HG02642 (cell line): ENCODE measurements around the gene DNAJB13.
"Not testable (repeated sequence)": the region's sequence is repeated elsewhere in the genome, so short reads cannot be mapped to it uniquely, and the experiment has no call there.

ENCODE experiments used
- ATAC-seq: cut with Tn5 transposase; IDR thresholded peaks from one replicate; pipeline ENCODE4 v1.9.1; 2021; ENCODE audit warnings: mild to moderate bottlenecking; ENCODE audit not compliant: unreplicated experiment, poor library complexity

DNAJB13 gene

GRCh38 chr11:73975479-73975757, 24.6 kb downstream of the DNAJB13 start:
- no peak for ATAC-seq

DNA sequence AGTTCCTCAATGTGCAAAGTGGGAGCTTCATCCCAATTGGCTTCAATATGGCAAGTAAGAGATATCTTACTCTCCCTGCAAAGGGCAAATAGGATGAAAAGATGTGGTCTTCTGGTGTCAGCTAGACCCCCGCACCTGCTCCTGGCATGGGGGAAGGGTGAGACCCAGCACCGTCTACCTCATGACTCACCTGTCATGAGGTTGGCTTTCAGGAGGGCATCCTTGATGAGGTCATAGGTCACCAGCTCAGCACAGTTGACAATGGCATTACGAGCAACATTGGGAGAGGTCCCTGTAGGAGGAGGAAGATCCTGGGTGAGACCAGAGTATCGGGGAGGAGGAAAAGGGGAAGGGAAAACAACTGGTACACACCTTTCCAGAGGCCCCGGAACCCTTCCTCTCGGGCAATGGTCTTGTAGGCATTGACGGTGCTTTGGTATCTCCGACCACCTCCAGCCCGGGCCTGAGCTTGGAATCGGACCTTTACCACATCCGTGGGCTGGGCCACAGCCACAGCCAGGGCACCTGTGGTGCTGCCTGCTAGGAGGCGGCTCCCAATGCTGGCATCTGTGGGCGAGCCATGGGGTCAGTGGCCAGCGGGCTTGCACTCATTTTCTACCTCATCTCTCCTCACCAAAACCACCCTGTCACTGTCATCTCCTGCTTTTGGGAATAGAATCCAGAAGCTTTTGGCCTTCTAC, 25.8 kb downstream of the DNAJB13 start:
- no peak for ATAC-seq

GRCh38 chr11:73977856-73978519, 27.2 kb downstream of the DNAJB13 start:
- ATAC-seq: no peak

- ATAC-seq: no peak
Observed at GRCh38 chr11:73978576-73979086, 27.8 kb downstream of the DNAJB13 start.

DNA sequence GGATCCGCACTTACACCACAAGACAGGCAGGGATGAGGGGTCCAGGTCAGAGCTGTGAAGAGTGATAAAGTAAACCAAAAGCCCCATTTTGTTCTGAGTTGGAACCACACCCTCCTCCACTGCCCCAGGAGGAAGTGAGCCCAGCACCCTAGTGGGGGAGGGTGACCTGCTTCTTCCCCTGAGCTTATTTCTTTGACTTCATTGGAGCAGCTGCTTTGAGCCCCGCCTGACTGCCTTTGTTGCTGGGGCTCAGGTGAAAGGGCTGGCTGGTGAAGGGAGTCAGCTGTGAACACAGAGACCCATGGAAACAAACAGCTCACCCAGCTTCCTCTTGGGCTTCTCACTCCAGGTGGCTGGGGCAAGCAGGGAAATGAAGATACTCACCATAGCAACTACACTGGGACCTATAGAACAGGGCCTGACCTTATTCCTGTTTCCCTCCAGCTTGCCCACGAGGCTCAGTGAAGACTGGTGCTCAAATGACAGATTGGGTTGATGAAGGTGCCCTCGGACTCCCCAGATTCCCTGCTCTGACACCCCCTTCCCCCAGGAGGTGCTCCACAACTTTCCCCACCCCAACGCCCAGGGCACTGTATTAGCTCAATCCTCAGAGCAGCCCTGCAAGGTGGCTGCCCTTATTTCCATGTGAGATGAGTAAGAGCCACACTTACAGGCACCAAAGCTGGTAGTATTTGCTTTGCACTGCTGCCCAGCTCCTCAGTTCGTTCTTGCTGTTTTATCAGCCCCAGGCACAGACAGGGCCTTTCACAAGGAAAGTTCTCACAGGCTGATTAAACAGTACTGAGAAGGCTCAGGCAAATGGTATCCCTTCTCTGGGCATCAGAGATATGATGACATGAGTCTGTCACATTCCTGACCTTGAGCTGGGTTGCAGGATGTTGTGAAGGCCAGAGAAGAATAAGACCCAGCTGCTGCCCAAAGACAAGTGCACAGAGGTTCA, 29.5 kb downstream of the DNAJB13 start:
- ATAC-seq: peak; percentile 44

DNA sequence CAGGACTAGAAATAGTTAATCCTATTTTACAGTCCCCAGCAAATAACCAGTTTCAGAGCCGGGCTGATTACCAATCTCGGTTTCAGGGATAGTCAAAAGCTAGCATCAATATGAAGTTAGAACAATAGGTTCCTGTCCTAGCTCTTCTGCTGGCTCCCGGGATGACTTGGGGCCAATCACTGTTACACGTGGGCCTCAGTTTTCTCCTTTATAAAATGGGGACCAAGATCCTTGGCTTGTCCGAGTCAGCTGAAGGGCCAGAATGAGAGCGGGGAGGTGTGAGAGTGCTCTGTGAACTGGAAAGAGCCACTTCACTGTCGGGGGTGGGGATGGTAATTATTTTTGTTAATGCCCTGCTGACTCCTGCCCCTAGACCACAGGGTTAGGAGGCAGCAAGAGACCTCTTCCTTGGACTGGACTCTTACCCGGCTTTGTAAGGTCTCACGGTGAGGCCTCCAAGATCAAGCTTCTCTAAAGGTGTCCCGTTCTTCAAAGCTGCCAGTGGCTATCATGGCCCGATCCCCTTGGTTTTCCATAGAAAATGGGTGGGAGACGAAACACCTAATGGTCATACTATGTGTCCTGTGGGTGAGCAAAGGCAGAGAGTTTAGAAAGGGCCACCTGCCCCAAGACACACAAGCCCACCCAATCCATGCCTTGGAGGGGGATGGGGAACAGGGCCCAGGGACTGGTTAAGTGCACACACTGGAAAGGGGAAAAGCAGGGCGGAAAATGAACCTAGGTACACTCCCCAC, 30.4 kb downstream of the DNAJB13 start:
- ATAC-seq: no peak

GRCh38 chr11:73982595-73982989, 31.8 kb downstream of the DNAJB13 start, which contains the start of gene UCP2:
UCP2 (minus strand) TSS chr11:73982843; CDS start chr11:73978378, 4,465 bp downstream.
- ATAC-seq: peak; percentile 65

GRCh38 chr11:73982990-73983740, 32.3 kb downstream of the DNAJB13 start:
- ATAC-seq: peak; percentile 76

GRCh38 chr11:73983741-73984538, 33.1 kb downstream of the DNAJB13 start:
- no peak for ATAC-seq

DNA sequence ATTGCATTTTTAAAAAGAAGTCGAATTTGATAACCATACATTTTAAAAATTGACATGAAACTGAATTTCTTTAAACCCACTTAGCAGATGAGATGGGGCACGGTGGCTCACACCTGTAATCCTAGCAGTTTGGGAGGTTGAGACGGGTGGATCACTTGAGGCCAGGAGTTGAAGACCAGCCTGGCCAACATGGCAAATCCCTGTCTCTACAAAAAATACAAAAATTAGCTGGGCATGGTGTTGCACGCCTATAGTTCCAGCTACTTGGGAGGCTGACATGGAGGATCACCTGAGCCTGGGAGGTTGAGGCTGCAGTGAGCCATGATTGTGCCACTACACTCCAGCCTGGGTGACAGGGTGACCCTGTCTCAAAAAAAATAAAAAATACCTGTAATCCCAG, 34.8 kb downstream of the DNAJB13 start:
- not testable (repeated sequence) for ATAC-seq

DNA sequence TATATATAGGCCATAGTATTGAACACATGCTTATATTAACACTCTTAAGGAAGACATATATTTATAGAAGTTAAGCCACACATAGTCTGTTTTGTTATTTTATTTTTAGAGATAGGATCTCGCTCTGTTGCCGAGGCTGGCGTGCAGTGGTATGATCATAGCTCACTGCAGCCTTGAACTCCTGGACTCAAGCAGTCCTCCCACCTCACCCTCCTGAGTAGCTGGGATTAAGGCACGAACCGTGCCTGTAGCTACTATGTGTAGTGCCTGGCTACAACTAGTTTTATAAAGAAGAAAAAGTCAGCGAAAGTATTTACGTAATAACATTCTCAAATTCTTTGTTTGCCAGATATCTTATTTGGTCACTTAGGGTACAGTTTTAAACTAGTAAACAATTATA, 37.4 kb downstream of the DNAJB13 start:
- ATAC-seq: no peak

- no peak for ATAC-seq
Observed at GRCh38 chr11:73989156-73989555, 38.3 kb downstream of the DNAJB13 start.

GRCh38 chr11:73990730-73991129, 39.9 kb downstream of the DNAJB13 start:
- ATAC-seq: no peak

- peak; percentile 55 for ATAC-seq
Observed at GRCh38 chr11:73991471-73992006, 40.7 kb downstream of the DNAJB13 start.

DNA sequence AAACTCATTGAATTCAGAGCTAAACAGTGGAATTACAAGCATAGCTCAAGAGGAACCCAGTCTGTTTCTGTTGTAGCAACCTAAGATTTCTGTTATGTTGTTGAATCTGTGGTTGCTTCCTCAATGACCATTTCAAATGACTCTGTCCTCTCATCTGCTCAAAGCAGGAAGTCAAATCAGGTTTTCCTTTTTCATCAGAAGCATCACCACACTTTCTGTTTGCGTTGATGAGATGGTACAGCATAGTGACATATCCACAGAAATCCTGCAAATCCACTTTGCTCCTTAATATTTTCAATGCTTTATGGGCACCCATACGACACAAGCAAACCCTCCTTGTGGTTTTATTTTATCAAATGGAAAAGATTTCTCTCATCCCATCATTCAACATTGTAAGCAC, 44.4 kb downstream of the DNAJB13 start:
- no peak for ATAC-seq

DNA sequence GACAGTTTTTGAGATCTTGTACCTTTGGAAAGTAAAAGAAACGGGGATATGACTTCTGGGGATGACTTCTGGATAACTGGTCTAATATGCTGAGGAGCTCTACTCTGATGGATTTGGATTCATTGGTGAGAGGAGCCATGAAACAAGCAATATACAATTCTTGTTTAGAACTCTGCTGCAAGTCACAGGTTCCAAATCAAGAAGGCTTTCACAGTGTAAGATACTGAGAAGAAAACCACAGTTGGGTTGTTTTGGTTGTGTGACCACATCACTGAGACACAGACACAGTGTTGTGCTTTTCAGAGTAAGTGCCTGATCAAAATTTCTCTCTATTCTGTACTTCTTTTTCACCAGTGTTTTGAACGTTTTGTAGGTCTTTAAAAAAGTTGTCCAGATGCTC, 44.9 kb downstream of the DNAJB13 start:
- no peak for ATAC-seq

- no peak for ATAC-seq
Observed at GRCh38 chr11:73996161-73996747, 45.4 kb downstream of the DNAJB13 start.
